Heart right ventricle (tissue), 16 donors: Measurements from ENCODE around the gene CNST. TPM values are rescaled to one million over a fixed set of nuclear protein-coding genes. Genes with fewer than 3 reads are reported as not detected.
"Not testable (repeated sequence)": the region's sequence is repeated elsewhere in the genome, so short reads cannot be mapped to it uniquely, and the experiment has no call there.

Source experiments
- ATAC-seq, 8 donors: fragments of 200-7000 bp; cut with Tn5 transposase; one replicate each; pipeline ENCODE4 v1.9.1; 2020; ENCODE audit warnings: mild to moderate bottlenecking in 8 of 8, moderate library complexity in 8 of 8, moderate number of reproducible peaks in 1 of 8
- DNase-seq, 2 donors: peaks; one replicate each; pipeline ENCODE4 v3.0.0-alpha.2; 2020
- H3K27ac ChIP-seq, 10 donors: fragments of 200-600 bp; sonication (generic) in 2 of 10; one replicate each; pipeline versions ENCODE4 v1.5.0 to v1.8.0; 2020 to 2022; ENCODE audit warnings: mild to moderate bottlenecking in 3 of 10
- H3K27me3 ChIP-seq, 7 donors: fragments of 200-600 bp; one replicate each; pipeline ENCODE4 v1.8.0; 2021 to 2022; ENCODE audit warnings: mild to moderate bottlenecking in 2 of 7
- H3K36me3 ChIP-seq, 9 donors: fragments of 200-600 bp; sonication (generic) in 1 of 9; one replicate each; pipeline versions ENCODE4 v1.5.0 to v1.8.0; 2020 to 2022; ENCODE audit warnings: mild to moderate bottlenecking in 2 of 9
- H3K4me1 ChIP-seq, 9 donors: fragments of 200-600 bp; sonication (generic) in 1 of 9; one replicate each; pipeline versions ENCODE4 v1.5.0 to v1.8.0; 2020 to 2022; ENCODE audit warnings: mild to moderate bottlenecking in 4 of 9
- H3K4me3 ChIP-seq, 10 donors: fragments of 200-600 bp; sonication (generic) in 2 of 10; one replicate each; pipeline versions ENCODE4 v1.5.0 to v1.8.0; 2020 to 2022; ENCODE audit warnings: mild to moderate bottlenecking in 7 of 10, moderate library complexity in 2 of 10
- H3K9me3 ChIP-seq, 11 donors: fragments of 200-600 bp in 10 of 11; sonication (generic) in 2 of 11; one replicate each; pipeline versions ENCODE4 v1.5.0 to v1.8.0; 2013 to 2022; ENCODE audit warnings: mild to moderate bottlenecking in 2 of 11, control low read depth in 1 of 11, moderate library complexity in 1 of 11
- CTCF ChIP-seq, 9 donors: fragments of 200-600 bp; sonication (generic) in 2 of 9; IDR thresholded peaks; one replicate each; pipeline versions ENCODE4 v1.5.0 to v1.8.0; 2021 to 2022; ENCODE audit warnings: antibody characterized with exemption in 9 of 9, mild to moderate bottlenecking in 5 of 9, moderate library complexity in 1 of 9
- WGBS, 2 donors: extraction: QIAGEN DNeasy Blood & Tissue Kit; methylation state at CpG; one replicate each; pipeline ENCODE4 v1.1.7; 2013; ENCODE audit warnings: inconsistent platforms in 1 of 2; 5-methylcytosine and 5-hydroxymethylcytosine counted together
- intact Hi-C, 10 donors: fragments of 100-400 bp; cut with DNase I; formaldehyde crosslinking; loops; one replicate each; pipeline versions ENCODE4 v1.11.1 to v1.14.2; 2022
- polyA plus RNA-seq, 2 donors: library from polyadenylated mRNA; stranded (reverse); fragments of 200-250 nt; gene quantifications; one replicate each; pipeline ENCODE4 v1.2.3, GENCODE V29; 2013
- total RNA-seq, 10 donors: library from RNA; stranded (reverse); fragmentation: NEBNext Ultra II Directional in 3 of 10; extraction: Animal tissue kit (Norgen Biotek cat#: 25700) in 3 of 10; gene quantifications; one replicate each; pipeline versions ENCODE4 v1.2.1 to v1.2.4, GENCODE V29; 2021 to 2023
- donor health status: Arrhythmogenic right ventricular cardiomyopathy.
- donor health status: ischemic (EF 13 %, LVEDD 7.1; RV severe dilation, severe dysfunction).
- donor health status: healthy with polysubstance abuse.
- donor health status: DM: no; HTN: yes; CAD: no.
- donor health status: DM: no; HTN: no; CAD: no.
- donor health status: ischemic (EF 25% LVEDD 6.9; RV normal size, moderate dysfunction).
- donor health status: ischemic (EF 25% LVEDD 5.7; RV mildly dilated, moderate dysfunction).
- donor health status: healthy.
- donor health status: DM: yes; HTN: yes; CAD: no.
- donor health status: Ischemic cardiomyopathy.
- donor health status: ischemic (EF 35%, LVEDD 5.7; RV mildly dilated, moderate dysfunction).
- donor health status: nonischemic (EF 11% LVEDD 7.7; RV severe dilation, severe dysfunction).
- donor health status: DM: yes; HTN: yes; CAD: no.
- donor health status: PGD.
- donor health status: ischemic (EF 29% LVEDD 5.4; RV normal size, mild dysfunction).
- donor health status: nonischemic (EF 23%, LVEDD 6.1; RV moderate dilation, normal function).

The CNST gene
- total and polyA plus RNA-seq, 12 donors, result 5.6 to 24.4 (median 14.7) TPM

GRCh38 chr1:246569248-246570238 lies 3.3 kb downstream of the CNST start:
- H3K27ac ChIP-seq, result peak overlapping the region in 9 of 10 donors; percentile 22 to 97 (median 73)
- H3K4me1 ChIP-seq, result peaks cover 0 to 81% (median 71%) of the 10 kb centered on the region in 9 donors
- H3K9me3 ChIP-seq, result no peaks in the 10 kb centered on the region
- no peak for ATAC-seq
- H3K4me3 ChIP-seq, result peak overlapping the region in 1 of 10 donors; percentile 26
- H3K27me3 ChIP-seq, result no peaks in the 10 kb centered on the region
- no peak for TF ChIP-seq CTCF (IDR thresholded peaks at IDR 0.05)
- intact Hi-C loops, result loop anchor here in 7 of 10 donors (5.0 to 10.0 kb wide), 7 partner anchors 38 to 128 kb away; no protein-coding TSS in a partner anchor
- no peaks in the 10 kb centered on the region for H3K36me3 ChIP-seq
- no peak for DNase-seq
- WGBS, 2 donors, result 57% methylated on average over 8 of the region's 8 CpGs

DNA sequence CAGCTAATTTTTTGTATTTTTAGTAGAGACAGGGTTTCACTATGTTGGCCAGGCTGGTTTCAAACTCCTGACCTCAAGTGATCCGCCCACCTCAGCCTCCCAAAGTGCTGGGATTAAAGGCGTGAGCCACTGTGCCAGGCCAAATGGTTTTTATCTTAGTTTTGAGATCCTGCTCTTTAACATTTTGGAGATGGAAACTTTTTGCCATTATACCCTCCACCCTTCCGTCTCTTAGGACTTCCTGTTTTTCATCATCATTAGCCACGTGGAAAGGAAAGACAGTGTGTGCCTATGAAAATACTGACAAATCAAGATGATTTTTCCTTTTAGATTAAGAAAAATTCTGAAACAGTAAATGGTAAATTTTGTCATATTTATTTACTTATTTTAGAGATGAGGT lies 5.1 kb downstream of the CNST start:
- peak overlapping the region in 1 of 10 donors; percentile 10 for H3K4me3 ChIP-seq
- not testable (repeated sequence) for DNase-seq, H3K27me3 ChIP-seq, H3K36me3 ChIP-seq, H3K9me3 ChIP-seq
- H3K27ac ChIP-seq, result peak overlapping the region in 9 of 10 donors; percentile 22 to 97 (median 75)
- whole genome bisulfite sequencing, 2 donors, result 49 to 64% methylated on average over 4 of the region's 4 CpGs
- peak in 2 of 8 donors; percentile 29 to 46 for ATAC-seq
- peaks cover 0 to 70% (median 59%) of the 10 kb centered on the region in 9 donors for H3K4me1 ChIP-seq
- intact Hi-C loops, result loop anchor here in 1 of 10 donors (5.0 kb wide), 1 partner anchor 36 kb away; no protein-coding TSS in a partner anchor

DNA sequence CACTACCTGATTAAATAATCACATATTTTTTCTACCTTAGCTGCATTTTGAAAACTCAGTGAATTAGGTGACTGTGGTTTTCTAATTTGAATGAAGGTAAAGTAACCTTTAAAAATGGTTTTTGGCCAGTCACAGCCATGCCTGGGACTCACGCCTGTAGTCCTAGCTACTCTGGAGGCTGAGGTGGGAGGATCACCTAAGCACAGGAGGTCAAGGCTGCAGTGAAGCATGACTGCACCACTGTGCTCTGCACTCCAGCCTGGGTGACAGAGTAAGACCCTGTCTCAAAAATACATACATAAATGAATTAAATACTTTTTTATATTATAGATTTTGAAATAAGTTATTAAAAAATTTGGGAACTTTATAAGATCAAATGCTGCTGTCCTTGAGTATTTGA lies 5.7 kb downstream of the CNST start:
- ATAC-seq (no peak), DNase-seq (no peak)
- Histone ChIP-seq H3K4me1 (peaks cover 0 to 76% (median 60%) of the 10 kb centered on the region in 9 donors), H3K4me3 (no peak overlapping the region), H3K27me3 (no peaks in the 10 kb centered on the region), H3K27ac (peak overlapping the region in 8 of 10 donors; percentile 43 to 97 (median 74)), H3K9me3 (no peaks in the 10 kb centered on the region), H3K36me3 (no peaks in the 10 kb centered on the region)
- WGBS, 2 donors, result 93 to 100% methylated on average over 1 of the region's 1 CpG
- TF ChIP-seq CTCF (IDR thresholded peaks at IDR 0.05), result no peak
- intact Hi-C loops, result loop anchor here in 1 of 10 donors (5.0 kb wide), 1 partner anchor 35 kb away; no protein-coding TSS in a partner anchor

DNA sequence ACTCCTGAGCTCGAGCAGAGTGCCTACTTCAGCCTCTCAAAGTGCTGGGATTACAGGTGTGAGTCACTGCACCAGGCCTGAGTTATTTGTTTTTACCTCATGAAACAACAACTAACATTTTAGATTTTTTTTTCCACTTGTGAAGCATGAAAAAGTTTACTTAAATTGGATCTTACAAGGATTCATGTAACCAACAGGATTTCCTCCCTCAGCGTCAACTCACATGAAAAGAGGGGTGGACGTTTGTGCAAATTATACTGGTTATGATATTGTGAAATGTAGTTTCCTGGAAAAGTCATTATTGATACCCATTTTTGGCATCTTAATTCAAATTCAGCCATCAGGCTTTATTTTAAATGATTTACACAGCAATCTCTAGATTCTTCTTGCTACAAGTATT lies 6.5 kb downstream of the CNST start:
- Histone ChIP-seq H3K4me3 (no peak overlapping the region), H3K36me3 (no peaks in the 10 kb centered on the region), H3K27me3 (no peaks in the 10 kb centered on the region), H3K27ac (peak overlapping the region in 9 of 10 donors; percentile 15 to 97 (median 71)), H3K4me1 (peaks cover 0 to 76% (median 60%) of the 10 kb centered on the region in 9 donors), H3K9me3 (no peaks in the 10 kb centered on the region)
- intact Hi-C loops, result loop anchor here in 1 of 10 donors (5.0 kb wide), 1 partner anchor 35 kb away; no protein-coding TSS in a partner anchor
- no peak for TF ChIP-seq CTCF (IDR thresholded peaks at IDR 0.05)
- WGBS, 2 donors, result 58 to 70% methylated on average over 3 of the region's 3 CpGs
- DNase-seq (no peak), ATAC-seq (peak in 3 of 8 donors; percentile 22 to 54 (median 52))
